HEK293 (cell line): Measurements from ENCODE around the gene TLR9.

Experiments used
- CTCF ChIP-seq: fragments of 450-650 bp; formaldehyde crosslinking; IDR thresholded peaks from 2 replicates; pipeline ENCODE4 v1.5.1; 2016; ENCODE audit warnings: missing biosample characterization, missing genetic modification characterization
- YY1 ChIP-seq: fragments of 450-650 bp; formaldehyde crosslinking; IDR thresholded peaks from 2 replicates; pipeline ENCODE4 v1.5.1; 2018; ENCODE audit warnings: missing biosample characterization, missing genetic modification characterization
- ZBTB1 ChIP-seq: fragments of 450-650 bp; formaldehyde crosslinking; IDR thresholded peaks from 2 replicates; pipeline ENCODE4 v1.5.1; 2016; ENCODE audit warnings: missing biosample characterization, missing genetic modification characterization
- ZNF175 ChIP-seq: fragments of 450-650 bp; formaldehyde crosslinking; IDR thresholded peaks from 2 replicates; pipeline ENCODE4 v1.5.1; 2016; ENCODE audit warnings: missing biosample characterization, missing genetic modification characterization
- ZNF23 ChIP-seq: fragments of 450-650 bp; formaldehyde crosslinking; IDR thresholded peaks from 2 replicates; pipeline ENCODE4 v1.5.1; 2016; ENCODE audit warnings: missing biosample characterization, missing genetic modification characterization, borderline replicate concordance
- ZNF837 ChIP-seq: fragments of 450-650 bp; formaldehyde crosslinking; IDR thresholded peaks from 2 replicates; pipeline ENCODE4 v1.5.1; 2016; ENCODE audit warnings: missing biosample characterization, missing genetic modification characterization
- TF ChIP-seq, protein P1 (sequence below): fragments of 450-650 bp; formaldehyde crosslinking; IDR thresholded peaks from 2 replicates; pipeline ENCODE4 v1.5.1; 2016; ENCODE audit warnings: missing biosample characterization, missing genetic modification characterization

GRCh38 chr3:52250122-52250521 lies 24.7 kb upstream of the TLR9 start:
- TF ChIP-seq, protein P1, sequence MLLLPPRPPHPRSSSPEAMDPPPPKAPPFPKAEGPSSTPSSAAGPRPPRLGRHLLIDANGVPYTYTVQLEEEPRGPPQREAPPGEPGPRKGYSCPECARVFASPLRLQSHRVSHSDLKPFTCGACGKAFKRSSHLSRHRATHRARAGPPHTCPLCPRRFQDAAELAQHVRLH (tag by site-specific recombination) = no peak
- no peak for TF ChIP-seq ZBTB1 (tag by site-specific recombination)
- TF ChIP-seq CTCF = no peak
- no peak for TF ChIP-seq ZNF837 (tag by site-specific recombination)
- TF ChIP-seq ZNF23 = no peak
- TF ChIP-seq YY1 (tag by site-specific recombination) = no peak
- no peak for TF ChIP-seq ZNF175
